ENCODE data around the gene JCAD. TPM values are rescaled to one million over a fixed set of nuclear protein-coding genes. Genes with fewer than 3 reads are reported as not detected.

Gene JCAD
- total RNA-seq, 1 experiment from 2014 or later, result 0.77 TPM

DNA sequence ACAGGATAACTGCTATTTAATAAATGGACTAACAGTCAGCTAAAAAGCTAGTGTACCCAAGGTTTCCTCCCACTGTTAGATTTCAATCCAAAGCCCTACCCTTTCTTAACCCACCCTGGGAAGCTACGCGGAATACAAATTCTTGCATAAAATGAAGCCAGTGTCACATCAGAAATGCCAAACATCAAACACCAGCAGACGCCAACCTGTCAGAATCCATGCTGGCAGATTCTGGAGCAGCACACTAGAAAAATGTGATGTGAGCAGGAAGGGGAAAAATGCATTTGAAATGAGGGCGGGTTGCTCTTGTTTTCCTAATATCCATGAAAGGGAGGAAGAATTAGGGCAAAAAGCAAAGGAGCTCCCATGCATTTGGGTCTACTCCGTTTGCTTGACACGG, 16.1 kb upstream of the JCAD start:
- Histone ChIP-seq H2BK12ac (ENCODE audit: insufficient read length, low read depth, low read length) (no peak overlapping the region), H4K20me1 (ENCODE audit: control insufficient read depth, insufficient read depth, insufficient read length) (no peaks in the 10 kb centered on the region), H2AFZ (ENCODE audit: low read length) (no peak overlapping the region), H3K4me1 (ENCODE audit: insufficient read depth, low read length) (no peaks in the 10 kb centered on the region), H3K4me2 (ENCODE audit: insufficient read depth, insufficient read length, low read length) (no peak overlapping the region), H2BK15ac (ENCODE audit: low read depth, low read length) (no peak overlapping the region), H3T11ph (ENCODE audit: low read length) (no peak overlapping the region), H3K23ac (ENCODE audit: insufficient read length, low read depth, low read length) (no peak overlapping the region), H2BK5ac (ENCODE audit: insufficient read length, low read length) (no peak overlapping the region), H3K23me2 (ENCODE audit: insufficient read length, low read depth, low read length, poor library complexity, severe bottlenecking) (no peaks in the 10 kb centered on the region), H2AK5ac (ENCODE audit: insufficient read length, low read length) (no peak overlapping the region), H3K14ac (ENCODE audit: insufficient read depth, low read length) (no peak overlapping the region), H3K79me1 (ENCODE audit: insufficient read depth, low read depth, low read length, poor library complexity, severe bottlenecking) (no peaks in the 10 kb centered on the region), H3K79me2 (ENCODE audit: insufficient read depth, low read length) (no peaks in the 10 kb centered on the region), H2BK20ac (ENCODE audit: low read depth, low read length, poor library complexity, severe bottlenecking) (no peak overlapping the region), H3K56ac (ENCODE audit: insufficient read length, low read depth, low read length) (no peak overlapping the region), H3K18ac (ENCODE audit: insufficient read length, low read depth, low read length) (no peak overlapping the region), H4K5ac (ENCODE audit: insufficient read length, low read depth, low read length) (no peak overlapping the region), H3K27ac (ENCODE audit: insufficient read length, low read depth, low read length) (no peak overlapping the region), H4K8ac (replicated peaks; ENCODE audit: insufficient read length, low read depth, low read length) (no peak overlapping the region), H4K91ac (ENCODE audit: insufficient read length, low read depth, low read length) (no peak overlapping the region), H3K9me3 (ENCODE audit: control insufficient read depth, low read depth, low read length) (no peaks in the 10 kb centered on the region), H3K9ac (ENCODE audit: extremely low read depth, insufficient read length, low read length) (no peak overlapping the region), H2BK120ac (ENCODE audit: low read depth, low read length, poor library complexity, severe bottlenecking) (no peak overlapping the region), H3K4ac (ENCODE audit: low read depth, low read length) (no peak overlapping the region), H3K27me3 (ENCODE audit: insufficient read depth, low read length) (no peaks in the 10 kb centered on the region)
- Mint-ChIP-seq H3K4me3 (no peak overlapping the region), H3K36me3 (ENCODE audit: insufficient read depth in 1 of 3, low read depth in 3 of 3) (no peaks in the 10 kb centered on the region), H3K27me3 (ENCODE audit: low read depth) (no peaks in the 10 kb centered on the region), H3K9me3 (no peaks in the 10 kb centered on the region; a peak in 1 of 5 replicates), H3K4me1 (peaks cover 3% of the 10 kb centered on the region in 2 experiments; a peak in 2 of 4 replicates), H3K27ac (no peak overlapping the region)
- no CpG with 5 or more reads among the region's 6 CpGs for WGBS (ENCODE audit: extremely low coverage, insufficient read length, low lambda C conversion rate)
- no peak for TF ChIP-seq CTCF (conservative IDR thresholded peaks at IDR 0.05)
- DNase-seq, result no peak
